MCF 10A (cell line): ENCODE data around the gene GAS2. TPM values are rescaled to one million over a fixed set of nuclear protein-coding genes. Genes with fewer than 3 reads are reported as not detected.

Experiments used
- BruUV-seq: library from RNA; stranded (reverse); fragments of 400-500 nt; replicated peaks from 2 replicates; lab custom pipeline; 2021; lab: Mats Ljungman, UMichigan
- CTCF ChIA-PET: fragments of 300-600 bp; sonication (Branson Sonifier 250); formaldehyde crosslinking; extraction: SDS; loops from one replicate; lab custom pipeline; 2021; ENCODE audit warnings: antibody characterized with exemption, inconsistent platforms; lab: Yijun Ruan, JAX
- POLR2A ChIA-PET: fragments of 300-600, 350-650 bp; sonication (Branson Sonifier 250); formaldehyde crosslinking; extraction: SDS; loops from one replicate; lab custom pipeline; 2020; ENCODE audit warnings: antibody characterized with exemption, inconsistent platforms; lab: Yijun Ruan, JAX
- DNase-seq: peaks from one replicate; pipeline ENCODE4 v3.0.0-alpha.2; 2018; ENCODE audit not compliant: unreplicated experiment
- H3K27ac Mint-ChIP-seq: one replicate; pipeline ENCODE4 v1.8.0; 2022; ENCODE audit warnings: mild to moderate bottlenecking, low read depth, mixed read lengths; ENCODE audit not compliant: unreplicated experiment
- H3K27me3 Mint-ChIP-seq: one replicate; pipeline ENCODE4 v1.8.0; 2022; ENCODE audit warnings: mixed read lengths; ENCODE audit not compliant: insufficient read depth, unreplicated experiment
- H3K36me3 Mint-ChIP-seq: one replicate; pipeline ENCODE4 v1.8.0; 2022; ENCODE audit warnings: mild to moderate bottlenecking, moderate library complexity, mixed read lengths; ENCODE audit not compliant: insufficient read depth, unreplicated experiment
- H3K4me1 Mint-ChIP-seq: one replicate; pipeline ENCODE4 v1.8.0; 2022; ENCODE audit warnings: mixed read lengths; ENCODE audit not compliant: insufficient read depth, unreplicated experiment
- H3K4me3 Mint-ChIP-seq: one replicate; pipeline ENCODE4 v1.8.0; 2022; ENCODE audit warnings: mild to moderate bottlenecking, moderate library complexity, mixed read lengths; ENCODE audit not compliant: unreplicated experiment
- H3K9me3 Mint-ChIP-seq: one replicate; pipeline ENCODE4 v1.8.0; 2022; ENCODE audit warnings: mixed read lengths; ENCODE audit not compliant: unreplicated experiment
- CTCF ChIP-seq: fragments of 200-600 bp; IDR thresholded peaks from one replicate; pipeline ENCODE4 v1.8.0; 2022; ENCODE audit warnings: antibody characterized with exemption, mild to moderate bottlenecking; ENCODE audit not compliant: unreplicated experiment
- intact Hi-C: fragments of 100-400 bp; cut with micrococcal nuclease; formaldehyde crosslinking; loops from 2 replicates; pipeline ENCODE4 v1.14.1; 2022
- total RNA-seq: library from RNA; stranded (reverse); gene quantifications from 2 replicates; pipeline ENCODE4 v1.2.3, GENCODE V29; 2022

GAS2 gene
- total RNA-seq, 1 experiment from 2014 or later = 1.4 TPM

- no peak for DNase-seq
- ChIA-PET POLR2A (no interaction called here), CTCF (interaction anchor here (0.6 kb wide), 2 partner anchors 17 to 144 kb away, joined by 3 to 4 read pairs; no protein-coding TSS in a partner anchor)
- Mint-ChIP-seq H3K4me1 (no peaks in the 10 kb centered on the region), H3K27ac (no peak overlapping the region), H3K4me3 (no peak overlapping the region), H3K9me3 (no peaks in the 10 kb centered on the region), H3K36me3 (no peaks in the 10 kb centered on the region), H3K27me3 (peaks cover 37% of the 10 kb centered on the region)
- intact Hi-C loops = no loop called here
- TF ChIP-seq CTCF = no peak
- no TSS peak for BruUV-seq
Observed at GRCh38 chr11:22728600-22729389, 62.4 kb downstream of the GAS2 start.

- Mint-ChIP-seq H3K27ac (no peak overlapping the region), H3K9me3 (no peaks in the 10 kb centered on the region), H3K4me1 (no peaks in the 10 kb centered on the region), H3K4me3 (no peak overlapping the region), H3K27me3 (peaks cover 37% of the 10 kb centered on the region), H3K36me3 (no peaks in the 10 kb centered on the region)
- TF ChIP-seq CTCF = peak; percentile 10
- CTCF ChIA-PET = interaction anchor here (0.8 to 1.0 kb wide), 2 partner anchors 36 to 191 kb away, joined by 3 read pairs; no protein-coding TSS in a partner anchor
- BruUV-seq = no TSS peak
- intact Hi-C loops = loop anchor here (1.0 to 2.0 kb wide), 2 partner anchors 60 to 396 kb away; no protein-coding TSS in a partner anchor
- POLR2A ChIA-PET = no interaction called here
- peak; percentile 26 for DNase-seq
Observed at GRCh38 chr11:22730319-22730718, 63.9 kb downstream of the GAS2 start.

- CTCF ChIA-PET = no interaction called here
- POLR2A ChIA-PET = no interaction called here
- Mint-ChIP-seq H3K36me3 (no peaks in the 10 kb centered on the region), H3K27me3 (peaks cover 45% of the 10 kb centered on the region), H3K9me3 (no peaks in the 10 kb centered on the region), H3K4me3 (no peak overlapping the region), H3K4me1 (no peaks in the 10 kb centered on the region), H3K27ac (no peak overlapping the region)
- no TSS peak for BruUV-seq
- DNase-seq = no peak
- TF ChIP-seq CTCF = no peak
- intact Hi-C loops = no loop called here
Observed at GRCh38 chr11:22732588-22732987, 66.2 kb downstream of the GAS2 start.

GRCh38 chr11:22733475-22734248 is 67.3 kb downstream of the GAS2 start:
- H3K4me3 Mint-ChIP-seq = no peak overlapping the region
- H3K27ac Mint-ChIP-seq = no peak overlapping the region
- ChIA-PET POLR2A (no interaction called here), CTCF (interaction anchor here (1.0 kb wide), 1 partner anchor 54 kb away, joined by 3 read pairs; no protein-coding TSS in a partner anchor)
- peaks cover 47% of the 10 kb centered on the region for H3K27me3 Mint-ChIP-seq
- H3K4me1 Mint-ChIP-seq = no peaks in the 10 kb centered on the region
- intact Hi-C loops = no loop called here
- no peaks in the 10 kb centered on the region for H3K9me3 Mint-ChIP-seq
- no peaks in the 10 kb centered on the region for H3K36me3 Mint-ChIP-seq
- no peak for TF ChIP-seq CTCF
- no TSS peak for BruUV-seq
- no peak for DNase-seq
